GM19240 (cell line): ENCODE measurements around the gene NPBWR2.

ENCODE experiments used
- DNase-seq: peaks from one replicate; pipeline ENCODE4 v3.0.0; 2011; ENCODE audit warnings: low spot score; ENCODE audit not compliant: insufficient read length

NPBWR2 gene, protein sequence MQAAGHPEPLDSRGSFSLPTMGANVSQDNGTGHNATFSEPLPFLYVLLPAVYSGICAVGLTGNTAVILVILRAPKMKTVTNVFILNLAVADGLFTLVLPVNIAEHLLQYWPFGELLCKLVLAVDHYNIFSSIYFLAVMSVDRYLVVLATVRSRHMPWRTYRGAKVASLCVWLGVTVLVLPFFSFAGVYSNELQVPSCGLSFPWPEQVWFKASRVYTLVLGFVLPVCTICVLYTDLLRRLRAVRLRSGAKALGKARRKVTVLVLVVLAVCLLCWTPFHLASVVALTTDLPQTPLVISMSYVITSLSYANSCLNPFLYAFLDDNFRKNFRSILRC

GRCh38 chr20:64106981-64107735, at the start of gene NPBWR2:
TSS of gene NPBWR2 (minus strand) at chr20:64107565. CDS start at chr20:64106831, 734 bp downstream.
- no peak for DNase-seq

- no peak for DNase-seq
Measured at GRCh38 chr20:64156136-64156885, 48.9 kb upstream of the NPBWR2 start.

DNA sequence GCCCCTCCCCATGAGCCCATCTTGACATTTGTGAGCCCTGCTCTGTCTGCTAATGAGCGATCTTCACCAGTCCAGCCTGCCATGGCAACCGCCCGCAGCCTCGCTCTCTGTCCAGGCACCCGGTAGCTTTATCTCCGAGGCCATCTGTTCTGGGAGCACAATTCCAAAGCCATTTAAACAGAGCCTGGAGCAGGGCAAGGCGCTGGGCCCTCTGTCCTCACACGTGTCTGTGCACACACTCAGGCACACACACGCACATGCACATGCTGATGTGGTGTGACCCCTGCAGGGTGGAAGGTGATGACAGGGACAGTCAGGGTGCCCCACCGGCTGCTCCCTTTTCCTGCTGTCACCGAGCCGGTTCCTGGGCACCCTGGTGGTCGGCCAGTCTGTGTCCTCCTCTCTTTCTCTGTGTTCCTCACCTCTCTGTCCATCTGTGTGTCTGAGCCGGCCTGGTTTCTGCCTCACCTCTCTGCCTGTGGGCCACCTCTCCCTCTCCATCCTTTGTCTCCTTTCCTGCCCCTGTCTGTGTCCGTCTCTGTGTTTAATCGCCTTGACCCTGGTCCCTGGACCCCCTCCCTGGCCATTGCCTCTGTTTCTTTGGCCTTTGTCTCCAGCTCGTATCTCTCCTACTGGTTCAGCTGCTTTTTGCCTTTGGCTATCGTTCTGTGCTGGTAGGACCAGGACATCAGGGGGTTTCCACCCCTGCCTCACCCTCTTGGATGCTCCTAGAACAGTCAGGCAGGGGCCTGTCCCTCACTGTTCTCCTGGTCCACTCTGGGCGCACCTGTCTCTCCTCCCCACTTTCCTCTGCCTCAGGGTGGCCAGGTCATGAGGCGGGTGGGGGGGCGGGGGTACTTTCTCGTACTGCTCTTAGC, 48.1 kb upstream of the NPBWR2 start:
- DNase-seq: no peak

GRCh38 chr20:64154590-64155257, 47.4 kb upstream of the NPBWR2 start:
- DNase-seq: no peak

DNA sequence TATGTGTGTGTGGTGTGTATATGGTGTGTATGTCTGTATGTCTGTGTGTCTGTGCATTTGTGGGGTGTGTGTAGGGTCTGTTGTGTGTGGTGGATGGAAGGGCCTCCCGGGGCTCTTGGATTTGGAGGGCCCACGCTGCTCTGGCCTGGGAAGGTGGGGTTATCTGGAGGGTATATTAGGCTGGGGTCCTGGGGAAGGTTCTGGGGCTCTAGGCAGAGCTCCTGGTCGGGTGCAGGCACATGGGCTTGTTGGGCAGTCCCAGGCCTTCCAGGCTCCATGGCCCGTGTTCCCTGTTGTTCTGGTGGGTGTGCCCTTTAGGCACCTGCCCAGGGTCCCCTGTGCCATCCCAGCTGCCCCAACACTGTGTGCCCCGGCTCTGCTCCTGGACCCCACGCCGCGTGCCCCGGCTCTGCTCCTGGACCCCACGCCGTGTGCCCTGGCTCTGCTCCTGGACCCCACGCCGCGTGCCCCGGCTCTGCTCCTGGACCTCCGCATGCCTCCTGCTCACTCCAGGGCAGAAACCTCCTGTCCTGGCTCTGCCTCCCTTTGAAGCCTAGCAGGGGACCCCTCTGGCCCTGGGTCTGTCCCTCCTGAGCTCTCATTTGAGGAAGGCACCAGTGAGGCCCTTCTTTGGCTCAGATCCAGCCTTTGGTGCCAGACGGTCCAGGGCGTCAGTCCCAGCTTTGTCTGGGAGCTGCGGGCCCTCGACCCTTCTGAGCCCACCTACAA, 46.7 kb upstream of the NPBWR2 start:
- DNase-seq: no peak

DNA sequence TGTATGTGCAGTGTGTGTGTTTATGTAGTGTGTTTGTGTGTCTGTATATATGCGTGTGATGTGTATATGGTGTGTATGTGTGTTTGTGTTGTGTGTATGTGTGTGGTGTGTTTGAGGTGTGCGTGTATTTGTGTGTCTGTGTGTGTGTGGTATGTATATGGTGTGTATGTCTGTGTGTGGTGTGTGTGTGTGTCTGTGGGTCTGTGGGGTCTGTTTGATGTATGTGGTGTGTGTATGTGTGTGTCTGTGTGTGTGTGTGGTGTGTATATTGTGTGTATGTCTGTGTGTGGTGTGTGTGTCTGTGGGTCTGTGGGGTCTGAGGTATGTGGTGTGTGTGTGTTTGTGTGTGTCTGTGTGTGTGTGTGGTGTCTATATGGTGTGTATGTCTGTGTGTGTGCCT, 46.0 kb upstream of the NPBWR2 start:
- DNase-seq: no peak

GRCh38 chr20:64152906-64153305, 45.5 kb upstream of the NPBWR2 start:
- no peak for DNase-seq

DNA sequence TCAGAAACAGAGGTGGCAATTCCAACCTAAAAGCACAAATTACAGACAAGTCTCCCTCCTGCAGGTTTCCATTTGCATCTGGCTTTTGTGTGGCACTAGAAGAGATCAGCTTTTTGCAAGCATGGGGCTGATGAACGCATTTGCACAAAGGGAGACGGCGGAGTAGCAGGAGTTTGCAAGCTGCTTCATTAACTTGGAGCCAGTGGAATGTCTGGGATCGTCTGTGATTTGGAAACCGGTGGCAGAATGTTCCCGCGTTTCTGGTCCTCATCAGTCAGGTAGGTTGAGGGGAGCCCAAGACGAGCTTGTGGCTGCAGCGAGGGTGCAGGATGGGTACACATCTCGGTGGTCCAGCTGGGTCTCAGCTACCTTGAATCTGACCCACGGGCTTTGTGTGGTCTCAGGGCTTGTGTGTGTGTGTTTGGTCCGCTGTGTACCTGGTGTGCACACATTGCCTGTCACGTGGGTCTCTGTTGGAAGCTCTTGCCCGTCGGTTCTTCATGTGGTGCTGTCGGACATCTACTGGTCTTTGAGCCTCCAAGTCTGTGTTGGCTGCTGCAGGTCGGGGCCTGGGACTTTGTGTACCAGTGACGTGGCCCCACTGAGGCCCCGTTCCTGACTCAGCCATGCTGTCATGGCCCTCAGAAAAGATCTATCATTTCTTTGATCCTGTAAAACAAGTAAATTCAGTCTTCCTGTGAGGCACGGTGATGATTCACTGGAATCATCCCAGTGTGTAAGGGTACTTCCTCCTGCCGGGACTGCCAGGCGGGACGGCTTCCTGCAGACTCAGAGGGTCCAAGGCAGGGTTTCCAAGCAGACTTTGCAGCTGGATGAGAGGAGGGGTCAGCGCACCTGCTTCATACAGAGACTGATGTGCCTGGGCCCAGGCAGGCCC, 44.5 kb upstream of the NPBWR2 start:
- no peak for DNase-seq

DNA sequence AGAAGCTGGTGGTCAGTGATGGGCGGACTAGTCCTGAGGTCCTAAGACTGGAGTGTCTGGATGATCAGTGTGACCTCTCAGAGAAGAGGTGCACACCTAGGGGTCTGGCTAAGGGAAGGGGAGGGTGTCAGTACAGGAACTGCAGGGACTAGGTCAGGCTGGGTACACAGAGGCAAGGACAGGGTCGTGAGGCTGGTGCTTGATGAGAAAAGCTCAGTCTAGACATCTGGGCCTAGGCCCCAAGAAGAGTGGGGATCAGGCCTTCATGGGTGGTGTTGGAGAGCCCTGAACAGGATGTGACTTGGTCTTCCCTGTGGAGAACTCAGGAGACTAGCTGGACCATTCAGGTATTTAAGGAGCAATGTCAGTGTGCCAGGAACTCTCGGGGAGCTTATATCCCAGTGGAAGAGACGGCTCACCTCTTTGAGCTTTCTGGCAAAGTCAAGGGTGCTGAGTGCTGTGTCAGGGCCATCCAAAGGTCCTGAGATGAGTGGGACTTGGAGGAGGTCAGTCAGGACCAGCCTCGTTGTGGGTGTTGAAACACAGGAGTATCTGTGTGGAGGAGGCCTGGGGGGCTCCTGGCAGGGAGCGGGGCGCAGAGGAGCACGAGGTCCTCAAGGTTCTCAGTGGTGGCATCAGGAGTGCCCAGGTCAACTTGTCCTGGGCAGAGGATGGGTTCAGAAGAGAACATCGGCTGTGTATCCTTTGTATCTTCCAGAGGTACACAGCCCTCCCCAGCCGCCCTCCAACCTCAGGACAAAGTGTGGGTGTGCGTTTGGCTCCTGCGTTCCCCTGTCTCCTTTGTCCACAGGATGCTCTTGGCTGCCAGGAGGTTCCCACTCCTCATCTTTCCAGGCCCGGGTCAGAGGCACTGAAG, 43.6 kb upstream of the NPBWR2 start:
- no peak for DNase-seq

DNA sequence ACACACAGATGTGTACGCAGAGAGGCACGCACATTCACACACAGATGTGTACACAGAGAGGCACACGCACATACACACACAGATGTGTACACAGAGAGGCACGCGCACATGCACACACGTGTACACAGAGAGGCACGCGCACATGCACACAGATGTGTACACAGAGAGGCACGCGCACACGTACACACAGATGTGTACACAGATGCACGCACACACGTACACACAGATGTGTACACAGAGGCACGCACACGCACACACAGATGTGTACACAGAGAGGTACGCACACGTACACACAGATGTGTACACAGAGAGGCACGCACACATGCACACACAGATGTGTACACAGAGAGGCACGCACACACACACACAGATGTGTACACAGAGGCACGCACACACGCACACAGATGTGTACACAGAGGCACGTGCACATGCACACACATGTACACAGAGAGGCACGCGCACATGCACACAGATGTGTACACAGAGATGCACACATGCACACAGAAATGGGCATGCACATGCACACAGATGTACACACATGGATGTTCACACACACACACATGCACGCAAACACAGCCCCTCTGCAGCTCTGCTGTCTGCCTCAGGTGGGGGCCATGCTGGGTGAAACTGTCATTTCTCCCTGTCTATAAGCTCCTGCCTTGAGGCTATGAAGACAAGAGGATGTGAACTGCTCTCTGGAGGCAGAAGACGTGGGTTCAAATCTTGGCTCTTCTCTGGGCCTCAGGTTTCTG, 42.6 kb upstream of the NPBWR2 start:
- no peak for DNase-seq

- no peak for DNase-seq
Measured at GRCh38 chr20:64149141-64149540, 41.8 kb upstream of the NPBWR2 start.

DNA sequence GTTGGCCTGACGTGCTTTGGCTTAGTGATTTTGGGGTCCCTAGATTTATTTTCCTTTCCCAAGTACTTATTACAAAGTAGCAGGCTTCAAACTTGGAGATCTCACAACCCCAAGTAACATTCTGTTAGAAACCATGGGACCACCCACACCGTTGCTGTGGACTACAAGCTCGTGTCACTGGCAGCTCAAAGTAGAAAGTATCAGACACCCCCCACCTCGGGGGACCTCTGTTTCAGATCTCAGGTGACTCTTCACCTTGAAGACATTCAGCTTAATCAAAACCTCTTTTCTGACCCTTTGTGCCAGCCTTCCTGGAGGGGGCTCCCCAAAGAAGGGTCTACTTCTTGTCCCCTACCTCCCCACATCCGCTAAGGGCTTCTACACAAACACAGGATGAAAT, 41.2 kb upstream of the NPBWR2 start:
- no peak for DNase-seq

DNA sequence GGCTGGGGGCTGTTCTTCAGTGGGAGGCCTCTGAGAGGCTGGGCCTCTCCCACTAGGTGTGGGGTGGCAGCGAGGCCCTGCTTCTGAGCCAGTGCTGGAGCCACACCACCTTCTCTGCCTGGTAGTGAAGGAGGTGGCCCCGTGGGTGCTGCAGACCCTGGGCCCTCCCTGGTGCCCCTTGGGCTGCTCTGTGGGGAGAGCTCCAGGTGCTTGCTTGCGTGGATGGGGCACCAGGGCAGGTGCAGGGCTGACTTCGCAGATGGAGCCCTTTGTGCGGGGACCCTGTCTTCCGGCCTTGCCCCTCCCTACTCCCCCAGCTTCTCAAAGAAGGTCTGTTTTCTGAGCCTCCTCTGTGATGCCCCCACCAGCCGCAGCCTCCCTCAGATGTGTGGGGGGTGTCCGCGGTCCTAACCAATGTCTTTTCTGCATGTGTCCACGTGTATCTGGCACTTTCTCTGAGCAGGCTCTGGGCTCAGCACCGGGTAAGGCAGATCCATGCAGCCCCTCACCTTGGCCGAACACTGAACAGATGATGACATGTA, 39.6 kb upstream of the NPBWR2 start:
- no peak for DNase-seq

DNA sequence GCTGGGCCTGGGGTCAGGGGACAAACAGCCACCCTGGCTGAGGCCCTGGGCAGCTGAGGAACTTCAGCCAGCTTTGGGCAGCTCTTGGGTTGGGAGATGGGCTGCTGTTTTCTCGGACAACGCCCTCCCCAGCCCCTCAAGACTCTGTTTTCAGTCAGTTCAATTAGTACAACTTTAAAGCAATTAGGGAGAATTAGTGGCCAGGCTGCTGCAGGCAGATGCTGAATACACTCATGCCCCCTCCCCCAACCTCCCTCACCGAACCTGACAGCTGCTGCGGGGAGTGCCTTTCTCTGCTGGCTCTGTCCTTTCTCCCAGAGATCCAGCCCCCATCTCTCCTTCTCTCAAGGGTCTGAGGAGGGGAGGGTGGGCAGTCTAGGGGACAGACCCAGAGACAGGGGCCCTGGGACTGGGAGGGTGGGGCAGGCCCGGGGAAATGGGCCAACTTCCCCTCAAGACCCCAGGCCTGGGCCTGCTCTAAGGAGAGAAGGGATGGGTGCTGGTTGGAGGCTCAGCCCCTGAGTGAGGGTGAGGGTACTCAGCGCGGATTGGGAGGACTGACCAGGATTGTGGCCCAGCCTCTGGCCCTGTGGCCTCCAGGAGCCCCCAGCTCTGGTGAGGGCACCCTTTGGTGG, 39.1 kb upstream of the NPBWR2 start:
- no peak for DNase-seq

- no peak for DNase-seq
Measured at GRCh38 chr20:64145458-64146300, 38.3 kb upstream of the NPBWR2 start.
